ENCODE measurements around the gene CHODL.

The CHODL gene, protein sequence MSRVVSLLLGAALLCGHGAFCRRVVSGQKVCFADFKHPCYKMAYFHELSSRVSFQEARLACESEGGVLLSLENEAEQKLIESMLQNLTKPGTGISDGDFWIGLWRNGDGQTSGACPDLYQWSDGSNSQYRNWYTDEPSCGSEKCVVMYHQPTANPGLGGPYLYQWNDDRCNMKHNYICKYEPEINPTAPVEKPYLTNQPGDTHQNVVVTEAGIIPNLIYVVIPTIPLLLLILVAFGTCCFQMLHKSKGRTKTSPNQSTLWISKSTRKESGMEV

DNA sequence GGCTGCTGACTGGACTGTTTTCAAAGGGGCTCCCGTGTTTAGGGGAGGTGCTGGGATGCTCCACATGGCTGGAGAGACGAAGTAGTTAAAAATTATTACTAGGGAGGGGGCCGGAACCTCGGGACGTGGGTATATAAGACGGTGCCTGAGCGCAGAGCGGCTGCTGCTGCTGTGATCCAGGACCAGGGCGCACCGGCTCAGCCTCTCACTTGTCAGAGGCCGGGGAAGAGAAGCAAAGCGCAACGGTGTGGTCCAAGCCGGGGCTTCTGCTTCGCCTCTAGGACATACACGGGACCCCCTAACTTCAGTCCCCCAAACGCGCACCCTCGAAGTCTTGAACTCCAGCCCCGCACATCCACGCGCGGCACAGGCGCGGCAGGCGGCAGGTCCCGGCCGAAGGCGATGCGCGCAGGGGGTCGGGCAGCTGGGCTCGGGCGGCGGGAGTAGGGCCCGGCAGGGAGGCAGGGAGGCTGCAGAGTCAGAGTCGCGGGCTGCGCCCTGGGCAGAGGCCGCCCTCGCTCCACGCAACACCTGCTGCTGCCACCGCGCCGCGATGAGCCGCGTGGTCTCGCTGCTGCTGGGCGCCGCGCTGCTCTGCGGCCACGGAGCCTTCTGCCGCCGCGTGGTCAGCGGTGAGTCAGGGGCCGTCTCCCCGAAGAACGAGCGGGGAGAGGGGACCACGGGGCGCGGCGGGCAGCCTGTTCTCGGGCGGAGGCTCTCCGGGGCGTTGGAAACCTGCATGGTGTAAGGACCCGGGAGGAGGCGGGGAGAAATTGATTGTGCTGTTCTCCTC, at the start of gene CHODL:
Gene CHODL (plus strand): TSS at position 163 of the 793 bp plus-strand sequence. CDS start 391 bp downstream, at position 554.
- DNase-seq, result no peak

DNA sequence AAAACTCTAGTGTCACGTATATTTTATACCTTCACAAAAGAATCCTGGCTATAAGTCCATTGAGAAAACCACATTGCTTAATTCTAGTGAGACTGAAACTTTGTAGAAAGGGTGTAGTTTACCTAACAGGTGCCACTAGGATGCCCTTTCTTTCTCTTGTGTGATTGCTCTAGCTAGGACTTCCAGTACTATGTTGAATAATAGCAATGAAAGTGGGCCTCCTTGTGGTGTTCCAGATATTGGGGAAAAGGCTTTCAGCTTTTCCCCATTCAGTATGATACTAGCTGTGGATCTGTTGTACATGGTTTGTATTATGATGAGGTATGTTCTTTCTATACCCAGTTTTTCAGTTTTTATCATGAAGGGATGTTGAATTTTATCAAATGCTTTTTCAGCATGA, 39.7 kb upstream of the CHODL start:
- DNase-seq, result peak; percentile 21

DNA sequence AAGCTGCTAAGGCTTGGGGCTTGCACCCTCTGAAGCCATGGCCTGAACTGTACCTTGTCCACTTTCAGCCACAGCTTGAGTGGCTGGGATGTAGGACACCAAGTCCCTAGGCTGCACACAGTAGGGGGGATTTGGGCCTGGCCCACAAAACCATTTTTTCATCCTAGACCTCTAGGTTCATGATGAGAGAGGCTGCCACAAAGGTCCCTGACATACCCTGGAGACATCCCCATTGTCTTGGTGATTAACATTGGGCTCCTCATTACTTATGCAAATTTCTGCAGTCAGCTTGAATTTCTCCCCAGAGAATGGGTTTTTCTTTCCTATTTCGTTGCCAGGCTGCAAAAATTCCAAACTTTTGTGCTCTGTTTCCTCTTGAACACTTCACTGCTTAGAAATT, 26.3 kb upstream of the CHODL start:
- DNase-seq, result no peak

DNA sequence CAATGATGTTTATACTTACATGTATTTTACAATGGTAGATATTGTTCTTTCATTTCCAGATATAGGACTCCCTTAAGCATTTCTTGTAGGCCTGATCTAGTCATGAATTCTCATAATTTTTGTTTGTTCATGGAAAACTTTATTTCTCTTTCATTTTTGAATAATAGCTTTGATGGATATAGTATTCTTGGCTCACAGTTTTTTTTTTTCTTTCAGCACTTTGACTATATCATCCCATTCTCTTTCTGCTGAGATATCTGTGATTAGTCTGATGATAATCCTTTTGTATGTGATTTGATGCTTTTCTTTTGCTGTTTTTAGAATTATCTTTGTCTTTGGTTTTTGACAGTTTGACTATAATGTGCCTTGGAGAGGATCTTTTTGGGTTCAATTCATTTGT, 24.1 kb upstream of the CHODL start:
- no peak for DNase-seq

DNA sequence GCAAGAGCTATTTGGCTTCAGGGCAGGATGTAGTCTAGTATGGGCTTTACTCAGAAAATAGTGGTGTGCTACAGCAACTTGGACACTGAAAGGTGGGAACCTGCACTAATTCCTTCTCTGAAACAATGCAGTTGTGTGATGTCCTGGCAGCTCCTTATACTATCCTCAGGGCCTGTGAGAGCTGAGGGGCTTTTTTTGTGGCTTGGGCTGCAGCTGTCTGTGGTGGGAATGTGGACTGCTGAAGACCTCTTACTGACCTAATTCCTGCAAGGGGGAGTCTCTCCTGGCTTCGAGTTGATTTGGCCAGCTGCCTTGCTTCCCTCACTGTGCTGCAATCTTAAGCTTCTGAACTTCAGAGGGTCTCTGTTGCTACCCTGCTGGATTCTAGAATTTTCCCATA, 22.3 kb upstream of the CHODL start:
- DNase-seq, result no peak

DNA sequence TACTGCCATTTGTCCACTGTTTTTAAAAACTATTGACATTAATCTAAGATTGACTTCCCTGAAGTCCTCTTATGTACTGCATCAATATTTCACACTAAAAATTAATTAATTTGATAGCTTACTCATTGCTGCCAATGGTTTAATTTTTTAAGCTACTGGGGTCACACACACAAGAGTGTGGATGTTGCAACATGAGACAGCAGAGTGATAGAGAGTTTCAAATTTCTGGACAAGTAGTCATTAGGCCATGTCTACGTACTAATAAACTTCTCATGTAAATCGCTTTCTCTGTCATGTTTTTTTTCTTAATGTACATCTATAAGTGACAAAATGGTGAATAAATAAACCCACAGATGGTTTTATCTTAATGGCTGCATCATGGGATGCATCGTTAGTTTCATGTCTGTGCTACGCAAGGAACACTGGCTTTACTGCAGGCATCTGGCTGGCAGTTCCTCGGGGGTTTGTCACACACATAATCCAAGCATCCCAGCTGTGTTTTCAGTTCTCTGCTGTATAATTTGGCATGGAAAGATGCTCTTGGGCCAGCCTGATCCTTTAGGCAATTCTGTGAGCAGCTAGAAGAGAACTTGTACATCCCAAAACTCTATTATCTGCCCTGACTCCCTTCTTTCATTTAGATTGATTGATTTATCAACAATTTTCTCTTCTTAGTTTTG, 16.4 kb upstream of the CHODL start:
- DNase-seq, result no peak

DNA sequence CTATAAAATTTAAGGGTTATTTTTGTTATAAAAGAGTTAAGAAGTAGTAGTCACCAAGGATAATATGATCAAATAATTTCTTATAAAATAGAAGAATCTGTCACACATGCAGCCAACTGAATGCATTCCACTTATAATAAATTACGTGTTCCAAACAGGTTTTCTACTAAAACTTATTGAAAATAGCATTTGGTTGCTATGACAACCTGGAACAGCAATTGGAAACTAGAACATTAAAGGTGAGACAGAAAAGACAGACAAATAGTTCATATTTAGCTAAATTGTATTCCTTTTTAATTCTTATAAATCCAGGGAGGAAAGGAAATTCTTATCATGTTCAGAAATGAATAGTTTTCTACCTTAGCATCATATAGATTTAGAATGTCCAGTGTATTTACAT, 9.1 kb upstream of the CHODL start:
- no peak for DNase-seq

DNA sequence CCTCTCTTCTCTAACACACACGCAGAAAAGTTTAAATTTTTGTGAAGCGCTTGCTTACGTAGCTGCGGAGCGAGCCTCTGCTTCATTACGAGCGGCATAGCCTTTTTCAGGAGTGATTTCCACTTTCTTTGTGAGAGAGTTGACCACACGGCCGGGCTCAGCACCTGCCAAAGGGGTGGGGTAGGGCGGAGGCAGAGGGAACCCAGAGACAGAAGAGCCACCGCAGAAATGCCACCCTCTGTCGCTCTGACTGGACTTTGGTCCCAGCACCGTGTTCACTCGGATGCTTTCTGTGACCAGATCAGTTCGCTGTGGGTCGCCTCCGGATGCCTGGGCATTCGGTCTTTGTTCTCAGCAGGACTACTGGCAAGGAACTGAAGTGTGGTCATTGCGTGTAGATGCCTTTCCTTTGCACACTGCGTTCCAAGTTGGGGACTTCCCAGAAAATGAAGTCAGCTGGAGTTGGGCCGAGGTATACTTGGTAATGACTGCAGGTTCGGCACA, 883 bp downstream of the CHODL start:
- no peak for DNase-seq

DNA sequence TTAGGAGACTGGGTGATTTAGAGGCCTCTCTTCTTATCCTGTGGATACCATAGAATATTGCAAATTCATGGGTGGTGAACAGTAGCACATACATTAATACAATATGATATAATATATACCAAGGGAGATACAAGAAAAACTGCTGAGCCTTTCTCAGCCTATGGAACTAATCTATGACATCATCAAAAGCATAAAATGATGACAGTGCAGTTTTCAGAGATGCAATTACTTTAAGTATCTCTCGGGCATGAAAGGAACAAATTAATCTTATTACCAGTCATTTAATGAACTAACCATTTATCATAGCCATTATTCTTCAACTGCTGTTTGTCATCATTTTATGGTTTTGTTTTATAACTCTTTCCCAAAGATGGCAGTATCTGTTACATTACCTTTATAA, 3.5 kb downstream of the CHODL start:
- peak; percentile 59 for DNase-seq

DNA sequence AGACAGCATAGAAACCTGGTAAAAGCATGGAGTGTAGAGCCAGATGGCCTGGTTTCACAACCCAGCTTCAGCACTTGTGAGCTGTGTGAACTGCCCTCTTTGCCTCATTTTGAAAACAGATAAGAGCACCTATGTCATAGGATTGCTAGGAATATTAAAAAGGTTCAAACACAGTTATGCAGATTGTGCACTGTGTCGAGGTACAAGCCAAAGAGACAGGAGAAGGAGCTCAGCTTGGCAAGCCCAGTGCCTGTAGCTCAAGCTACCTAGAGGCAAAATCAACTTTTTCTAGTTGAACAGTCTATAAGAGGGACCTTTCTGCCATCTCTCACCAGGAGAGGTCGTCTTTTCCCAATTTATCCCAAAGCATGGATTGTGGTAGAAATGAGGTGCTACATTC, 5.0 kb downstream of the CHODL start:
- no peak for DNase-seq

DNA sequence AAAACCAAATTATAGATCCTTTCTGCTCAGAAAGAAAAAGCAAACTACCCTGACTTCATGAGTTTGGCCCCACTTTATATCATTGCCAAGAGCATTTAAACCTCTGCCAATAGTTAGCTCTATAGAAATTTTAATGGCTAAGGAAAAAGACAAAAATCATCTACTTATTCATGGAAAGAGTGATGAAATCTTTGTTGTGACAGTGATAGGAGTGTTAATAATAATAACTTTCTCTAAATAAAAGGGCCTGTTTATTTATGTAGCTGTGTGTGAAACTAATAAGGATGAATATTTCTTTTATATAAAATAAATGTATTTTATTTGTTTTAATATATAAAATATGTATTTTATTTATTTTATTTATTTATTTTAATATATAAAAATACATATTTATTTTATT, 6.4 kb downstream of the CHODL start:
- no peak for DNase-seq

DNA sequence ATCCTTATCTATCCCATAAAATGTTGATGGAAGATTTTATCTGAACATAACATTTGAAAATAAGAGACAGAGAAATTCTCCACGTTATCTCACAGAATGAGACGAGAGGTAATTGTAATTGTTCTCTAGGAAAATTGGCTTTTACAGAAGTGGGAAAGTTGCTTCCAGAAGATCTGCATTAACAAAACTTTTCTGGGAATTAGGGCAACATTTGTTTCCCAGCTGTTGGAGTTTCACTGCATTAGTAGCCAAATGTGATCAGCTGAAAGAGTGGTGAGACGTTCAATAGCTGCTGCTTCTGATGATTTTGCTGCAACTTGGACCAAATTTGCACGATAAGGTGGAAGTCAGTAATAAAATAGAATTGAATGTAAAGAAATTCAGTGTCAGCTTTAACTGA, 7.6 kb downstream of the CHODL start:
- no peak for DNase-seq

DNA sequence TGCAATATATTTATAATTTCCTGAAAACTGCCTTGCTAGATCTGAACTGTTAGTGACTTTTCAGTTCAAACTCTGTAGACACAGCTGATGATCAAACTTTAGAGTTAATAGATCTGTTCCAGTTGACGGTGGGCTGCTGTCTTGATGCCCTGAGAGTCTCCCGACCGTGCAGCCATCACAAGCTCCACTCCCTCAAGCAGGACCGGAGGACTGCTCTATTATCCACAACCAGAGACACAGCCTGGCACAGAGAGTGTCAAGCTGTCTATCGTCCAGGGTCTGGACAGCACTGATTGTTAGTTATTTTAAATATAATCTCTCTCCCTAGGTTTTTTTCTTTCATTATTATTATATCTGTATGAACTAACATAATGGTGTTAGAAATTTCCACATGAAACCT, 8.0 kb downstream of the CHODL start:
- no peak for DNase-seq

DNA sequence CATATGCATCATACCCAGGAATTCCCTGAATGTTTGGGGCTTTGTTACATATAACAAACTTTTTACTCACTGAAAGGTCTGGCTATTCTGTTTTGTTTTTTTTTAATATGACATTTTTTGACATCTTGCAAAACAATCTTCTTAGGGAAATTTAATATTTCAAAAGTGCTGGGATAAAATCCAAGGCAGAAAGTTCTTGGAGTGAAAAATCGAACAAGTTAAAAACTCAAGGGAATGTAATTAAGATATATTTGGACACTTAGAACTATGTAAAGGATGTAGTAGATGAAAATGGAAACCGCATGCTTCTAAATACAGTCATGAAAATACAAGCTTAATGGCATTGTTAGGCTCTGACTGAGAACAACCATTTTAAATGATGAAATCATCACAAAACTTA, 8.6 kb downstream of the CHODL start:
- no peak for DNase-seq

DNA sequence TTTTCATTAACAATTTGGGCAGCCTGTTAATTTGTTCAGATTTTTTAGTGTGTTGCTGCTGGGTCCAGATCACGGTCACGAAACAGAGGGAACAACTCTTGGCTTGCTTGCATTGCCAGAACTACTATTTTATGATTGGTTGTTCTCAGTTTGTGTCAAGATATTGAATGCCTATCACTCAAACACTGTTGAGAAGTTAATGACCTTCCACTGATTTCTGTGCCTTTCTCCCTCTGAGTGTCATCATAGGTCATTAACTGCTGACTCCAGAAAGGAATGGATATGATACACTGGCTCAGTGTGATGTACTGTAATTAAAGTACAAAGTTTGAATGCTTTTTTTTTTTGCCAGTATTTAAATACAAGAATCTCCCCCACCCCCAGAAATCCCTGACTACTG, 9.2 kb downstream of the CHODL start:
- no peak for DNase-seq

DNA sequence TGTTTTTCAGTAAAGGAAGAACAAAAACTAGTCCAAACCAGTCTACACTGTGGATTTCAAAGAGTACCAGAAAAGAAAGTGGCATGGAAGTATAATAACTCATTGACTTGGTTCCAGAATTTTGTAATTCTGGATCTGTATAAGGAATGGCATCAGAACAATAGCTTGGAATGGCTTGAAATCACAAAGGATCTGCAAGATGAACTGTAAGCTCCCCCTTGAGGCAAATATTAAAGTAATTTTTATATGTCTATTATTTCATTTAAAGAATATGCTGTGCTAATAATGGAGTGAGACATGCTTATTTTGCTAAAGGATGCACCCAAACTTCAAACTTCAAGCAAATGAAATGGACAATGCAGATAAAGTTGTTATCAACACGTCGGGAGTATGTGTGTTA, 21.3 kb downstream of the CHODL start:
- DNase-seq, result no peak

DNA sequence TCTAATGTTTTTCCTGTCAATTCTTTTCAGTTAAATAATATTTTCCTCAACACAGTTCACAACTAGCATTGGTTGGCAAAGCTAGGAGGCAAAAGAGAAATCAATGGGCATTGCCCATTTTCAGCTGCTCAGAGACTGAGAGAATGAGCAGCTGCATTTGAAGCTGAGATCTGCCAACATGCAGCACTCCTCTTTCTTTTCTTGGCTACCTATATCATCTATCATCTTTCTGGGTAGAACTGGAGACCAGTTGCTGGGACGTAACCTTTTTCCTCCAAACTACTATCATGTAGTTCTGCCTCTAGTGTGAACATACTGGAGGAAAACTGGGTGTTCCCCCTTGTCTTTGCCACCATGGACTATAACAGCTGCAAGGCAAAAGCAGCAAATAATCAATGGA, 22.9 kb downstream of the CHODL start:
- DNase-seq, result no peak

DNA sequence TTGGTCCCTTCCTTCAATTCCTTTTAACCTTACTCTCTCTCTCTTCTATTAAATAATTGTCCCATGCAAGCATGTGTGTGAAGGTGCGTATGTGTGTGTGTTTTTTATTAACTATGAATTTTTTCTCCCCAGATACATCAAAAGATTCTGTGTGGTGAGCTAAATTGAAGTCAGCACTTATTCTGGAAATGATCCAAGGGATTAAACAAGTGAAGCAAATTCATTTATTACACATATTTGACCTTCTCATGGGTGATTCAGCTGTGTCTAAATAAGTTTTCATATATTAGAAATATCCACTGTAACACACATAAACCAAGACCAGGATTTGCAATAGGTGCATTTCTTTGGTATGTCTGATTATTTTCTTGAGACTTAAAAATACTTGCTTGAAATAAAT, 24.3 kb downstream of the CHODL start:
- DNase-seq, result no peak

DNA sequence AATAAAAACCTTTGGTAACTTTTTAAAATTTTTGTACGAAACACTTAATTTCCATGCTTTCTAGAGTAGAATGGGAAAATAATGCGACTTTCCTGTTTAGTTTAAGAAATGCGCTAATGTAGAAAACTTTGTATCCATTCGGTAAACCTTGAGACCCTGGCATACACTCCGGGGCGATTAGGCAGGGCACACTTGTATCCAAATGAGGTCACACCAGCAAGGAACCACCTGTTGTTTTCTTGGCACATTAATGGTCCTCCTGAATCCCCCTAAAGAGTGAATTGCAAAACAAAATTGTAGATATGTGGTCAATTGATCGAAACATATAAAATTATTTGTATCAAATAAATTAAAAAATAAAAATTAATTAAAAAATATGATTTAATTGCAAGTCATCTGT, 25.2 kb downstream of the CHODL start:
- DNase-seq, result no peak

DNA sequence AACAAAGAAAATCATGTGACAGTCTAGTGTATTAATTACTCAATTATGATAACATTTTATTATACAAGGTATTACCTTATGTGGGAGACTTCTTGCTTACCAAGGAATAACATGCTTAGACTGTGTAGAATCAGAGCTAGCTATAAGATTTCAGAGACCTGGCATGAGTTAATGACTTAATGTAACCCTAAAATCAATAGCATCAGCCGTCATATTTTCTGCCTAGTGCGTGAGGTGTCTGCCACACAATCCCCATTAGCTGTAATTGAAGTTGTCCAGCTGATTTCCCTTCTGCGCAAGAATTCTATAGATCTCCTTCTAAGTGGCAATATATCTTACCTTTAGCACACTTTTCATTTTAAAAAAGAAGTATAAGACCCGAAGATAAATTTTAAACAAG, 28.8 kb downstream of the CHODL start:
- DNase-seq, result no peak

DNA sequence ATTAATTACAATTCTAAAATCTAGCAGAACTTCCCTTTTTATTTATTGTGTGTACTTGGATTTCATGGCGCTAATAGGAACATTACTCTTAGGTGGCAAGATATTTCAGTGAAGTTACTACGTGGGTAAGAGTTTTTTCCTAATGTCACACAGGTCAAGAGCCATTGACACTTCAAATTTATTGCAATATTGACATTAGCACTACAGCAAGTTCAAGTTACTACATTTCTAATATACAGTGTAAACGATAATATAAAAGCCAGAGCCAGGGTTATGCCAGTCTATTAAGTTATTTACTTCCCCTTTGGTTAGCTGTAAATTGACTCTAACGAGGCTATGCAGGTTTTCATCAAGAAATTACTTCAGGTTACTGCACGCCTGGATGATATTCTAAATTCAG, 29.7 kb downstream of the CHODL start:
- DNase-seq, result peak; percentile 23

DNA sequence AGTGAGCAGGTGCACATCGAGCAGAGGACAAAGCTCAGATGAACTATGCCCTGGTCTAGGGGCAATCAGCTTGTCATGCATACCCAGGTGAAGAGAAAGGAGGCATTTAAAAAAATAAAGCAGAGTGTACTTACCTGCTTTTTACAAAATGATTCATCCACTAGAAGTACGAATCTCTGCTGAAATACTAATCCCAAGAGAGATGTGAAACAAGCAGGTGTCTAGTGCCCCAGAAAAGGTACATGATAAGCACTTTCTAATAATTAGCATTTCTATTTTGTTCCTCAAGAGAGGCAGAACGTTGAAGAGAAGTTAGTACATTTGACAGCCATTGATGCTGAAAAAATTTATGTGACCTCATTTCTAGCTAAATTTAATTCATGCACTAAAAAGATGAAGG, 31.1 kb downstream of the CHODL start:
- peak; percentile 84 for DNase-seq

DNA sequence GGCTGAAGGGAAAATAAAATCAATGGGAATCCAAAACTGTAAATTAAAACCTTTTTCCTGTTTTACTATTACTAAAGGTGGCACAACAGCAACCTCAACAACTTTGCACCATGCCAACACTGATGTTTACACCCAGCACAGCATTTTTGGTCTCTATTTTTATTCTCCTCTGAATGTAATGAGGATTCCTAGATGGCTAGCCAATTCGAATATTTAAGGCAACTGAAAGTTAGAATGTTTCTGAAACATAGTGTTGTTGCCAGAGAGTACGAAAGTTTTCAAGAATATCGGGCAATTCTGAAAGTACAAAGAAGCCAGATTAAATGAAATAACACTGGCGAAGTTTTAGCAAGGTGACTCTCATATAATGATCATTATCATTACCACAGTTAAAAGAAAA, 40.7 kb downstream of the CHODL start:
- no peak for DNase-seq

DNA sequence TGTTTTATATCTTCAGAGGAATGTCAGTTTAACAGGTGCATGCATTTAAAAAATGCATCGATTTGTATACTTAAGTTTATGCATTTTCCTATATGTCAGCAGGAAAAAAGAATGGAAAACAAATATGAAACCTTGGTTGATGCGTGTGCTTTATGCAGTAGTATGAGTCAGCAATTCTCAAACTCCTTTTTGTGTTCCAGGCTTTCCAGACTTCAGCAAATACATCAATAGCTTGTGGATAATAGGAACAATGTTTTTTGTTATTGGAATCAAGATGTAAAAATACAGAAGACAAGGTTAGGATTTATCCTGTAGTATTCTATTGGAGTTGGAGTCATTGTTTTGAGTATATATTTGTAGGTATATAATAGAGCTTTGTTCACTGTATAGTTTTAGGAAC, 45.2 kb downstream of the CHODL start:
- no peak for DNase-seq

Data from NCI-H1105 treated with DMSO at 0.1 percent for 48 hours (cell line).